CD4-positive, alpha-beta T cell (primary cell): Measurements from ENCODE around the gene BTBD18. TPM values are rescaled to one million over a fixed set of nuclear protein-coding genes. Genes with fewer than 3 reads are reported as not detected.

Experiments used
- ATAC-seq: fragments of 200-7000 bp; cut with Tn5 transposase; one replicate; pipeline ENCODE4 v1.10.0; 2022; ENCODE audit warnings: mild to moderate bottlenecking; ENCODE audit not compliant: poor library complexity
- CTCF ChIA-PET: fragments of 350-600 bp; sonication (Branson Sonifier 250); formaldehyde crosslinking; loops from one replicate; lab custom pipeline; 2021; ENCODE audit warnings: antibody characterized with exemption, inconsistent platforms; lab: Charles Lee
- POLR2A ChIA-PET: fragments of 350-600 bp; sonication (Branson Sonifier 250); formaldehyde crosslinking; loops from one replicate; lab custom pipeline; 2021; ENCODE audit warnings: antibody characterized with exemption, inconsistent platforms; lab: Charles Lee
- DNase-seq, 14 experiments: peaks; one replicate each; pipeline ENCODE4 v3.0.0-alpha.2; 2013 to 2020; ENCODE audit warnings: mixed read lengths in 2 of 14
- H3K27ac ChIP-seq, 2 donors: one replicate each; pipeline versions ENCODE4 v1.5.1 to v1.7.0; 2013; ENCODE audit warnings: low read length in 2 of 2, low read depth in 1 of 2, mild to moderate bottlenecking in 1 of 2
- H3K27me3 ChIP-seq, 2 experiments: 1 replicate in 1 of 2; 2 replicates in 1 of 2; pipeline versions ENCODE4 v1.6.1 to v1.7.0; 2013; ENCODE audit warnings: low read length in 2 of 2, control low read depth in 1 of 2, mild to moderate bottlenecking in 1 of 2, moderate library complexity in 1 of 2; ENCODE audit not compliant: insufficient read depth in 2 of 2, control insufficient read depth in 1 of 2
- H3K36me3 ChIP-seq: one replicate; pipeline ENCODE4 v1.6.1; 2013; ENCODE audit warnings: low read length, control low read depth; ENCODE audit not compliant: insufficient read depth
- H3K4me1 ChIP-seq: one replicate; pipeline ENCODE4 v1.6.1; 2013; ENCODE audit warnings: low read length, control low read depth; ENCODE audit not compliant: insufficient read depth
- H3K4me3 ChIP-seq: one replicate; pipeline ENCODE4 v1.5.1; 2013; ENCODE audit warnings: mild to moderate bottlenecking, low read length, moderate library complexity
- H3K9me3 ChIP-seq, 2 experiments: 1 replicate in 1 of 2; 2 replicates in 1 of 2; pipeline versions ENCODE4 v1.6.1 to v1.7.0; 2013; ENCODE audit warnings: low read length in 2 of 2, mild to moderate bottlenecking in 2 of 2, control low read depth in 1 of 2, moderate library complexity in 1 of 2; ENCODE audit not compliant: control insufficient read depth in 1 of 2, insufficient read depth in 1 of 2
- H3K27ac Mint-ChIP-seq: one replicate; pipeline ENCODE4 v1.8.0; 2020; ENCODE audit warnings: mixed read lengths
- H3K27me3 Mint-ChIP-seq: one replicate; pipeline ENCODE4 v1.8.0; 2021; ENCODE audit warnings: mixed read lengths
- H3K36me3 Mint-ChIP-seq: one replicate; pipeline ENCODE4 v1.8.0; 2021; ENCODE audit warnings: low read depth, mixed read lengths
- H3K4me1 Mint-ChIP-seq: one replicate; pipeline ENCODE4 v1.8.0; 2021; ENCODE audit warnings: low read depth, mixed read lengths
- H3K4me3 Mint-ChIP-seq: one replicate; pipeline ENCODE4 v1.8.0; 2020; ENCODE audit warnings: mild to moderate bottlenecking, mixed read lengths
- H3K9me3 Mint-ChIP-seq: one replicate; pipeline ENCODE4 v1.8.0; 2020; ENCODE audit warnings: mixed read lengths
- intact Hi-C, 2 experiments: fragments of 100-400 bp; cut with DNase I in 1 of 2; cut with micrococcal nuclease in 1 of 2; formaldehyde crosslinking; loops; one replicate each; pipeline versions ENCODE4 v1.15.1 to v1.9.0; 2023 to 2025; cut with DNase I, micrococcal nuclease
- total RNA-seq, 174 experiments: library from RNA in 2 of 174; stranded (reverse) in 2 of 174; gene quantifications; one replicate each; pipeline ENCODE4 v1.2.3 and lab custom pipeline; 2021 to 2026
- TF ChIP-seq, protein P1 (sequence below): fragments of 200-600 bp; IDR thresholded peaks from one replicate; pipeline ENCODE4 v1.8.0; 2022; ENCODE audit warnings: antibody characterized with exemption, mild to moderate bottlenecking

Gene BTBD18
- total RNA-seq, 2 experiments from 2014 or later, result not detected

- no peak overlapping the region for H3K27ac ChIP-seq
- Mint-ChIP-seq H3K4me1 (peaks cover 12% of the 10 kb centered on the region), H3K9me3 (no peaks in the 10 kb centered on the region), H3K4me3 (no peak overlapping the region), H3K27me3 (no peaks in the 10 kb centered on the region), H3K27ac (no peak overlapping the region), H3K36me3 (peaks cover 55% of the 10 kb centered on the region)
- no peaks in the 10 kb centered on the region for H3K4me1 ChIP-seq
- TF ChIP-seq, protein P1, sequence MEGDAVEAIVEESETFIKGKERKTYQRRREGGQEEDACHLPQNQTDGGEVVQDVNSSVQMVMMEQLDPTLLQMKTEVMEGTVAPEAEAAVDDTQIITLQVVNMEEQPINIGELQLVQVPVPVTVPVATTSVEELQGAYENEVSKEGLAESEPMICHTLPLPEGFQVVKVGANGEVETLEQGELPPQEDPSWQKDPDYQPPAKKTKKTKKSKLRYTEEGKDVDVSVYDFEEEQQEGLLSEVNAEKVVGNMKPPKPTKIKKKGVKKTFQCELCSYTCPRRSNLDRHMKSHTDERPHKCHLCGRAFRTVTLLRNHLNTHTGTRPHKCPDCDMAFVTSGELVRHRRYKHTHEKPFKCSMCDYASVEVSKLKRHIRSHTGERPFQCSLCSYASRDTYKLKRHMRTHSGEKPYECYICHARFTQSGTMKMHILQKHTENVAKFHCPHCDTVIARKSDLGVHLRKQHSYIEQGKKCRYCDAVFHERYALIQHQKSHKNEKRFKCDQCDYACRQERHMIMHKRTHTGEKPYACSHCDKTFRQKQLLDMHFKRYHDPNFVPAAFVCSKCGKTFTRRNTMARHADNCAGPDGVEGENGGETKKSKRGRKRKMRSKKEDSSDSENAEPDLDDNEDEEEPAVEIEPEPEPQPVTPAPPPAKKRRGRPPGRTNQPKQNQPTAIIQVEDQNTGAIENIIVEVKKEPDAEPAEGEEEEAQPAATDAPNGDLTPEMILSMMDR, result no peak
- H3K4me3 ChIP-seq, result no peak overlapping the region
- intact Hi-C loops, result no loop called here
- ATAC-seq (no peak), DNase-seq (no peak)
- H3K27me3 ChIP-seq, result no peaks in the 10 kb centered on the region
- no peaks in the 10 kb centered on the region for H3K9me3 ChIP-seq
- CTCF ChIA-PET, result interaction anchor here (3.3 kb wide), 1 partner anchor 96 kb away, joined by 12 read pairs; no protein-coding TSS in a partner anchor
- H3K36me3 ChIP-seq, result peaks cover 33% of the 10 kb centered on the region
- POLR2A ChIA-PET, result interaction anchor here (1.5 kb wide), 1 partner anchor 137 kb away, joined by 3 read pairs; the partner anchor contains the start of gene UBE2L6
These were observed 46.7 kb downstream of the BTBD18 start for GRCh38 chr11:57704932-57705331.

GRCh38 chr11:57703341-57703740 is 48.3 kb downstream of the BTBD18 start:
- no peaks in the 10 kb centered on the region for H3K4me1 ChIP-seq
- ChIA-PET CTCF (interaction anchor here (3.3 kb wide), 1 partner anchor 97 kb away, joined by 12 read pairs; no protein-coding TSS in a partner anchor), POLR2A (interaction anchor here (0.9 to 1.5 kb wide), 3 partner anchors 9 to 135 kb away, joined by 3 read pairs; partner anchors contain the start of genes MED19, TMX2 and UBE2L6)
- intact Hi-C loops, result no loop called here
- H3K9me3 ChIP-seq, result no peaks in the 10 kb centered on the region
- Mint-ChIP-seq H3K36me3 (peaks cover 67% of the 10 kb centered on the region), H3K27me3 (no peaks in the 10 kb centered on the region), H3K27ac (no peak overlapping the region), H3K9me3 (no peaks in the 10 kb centered on the region), H3K4me3 (no peak overlapping the region), H3K4me1 (peaks cover 4% of the 10 kb centered on the region)
- peaks cover 44% of the 10 kb centered on the region for H3K36me3 ChIP-seq
- no peaks in the 10 kb centered on the region for H3K27me3 ChIP-seq
- TF ChIP-seq, protein P1, result no peak
- no peak overlapping the region for H3K27ac ChIP-seq
- DNase-seq (no peak), ATAC-seq (no peak)
- no peak overlapping the region for H3K4me3 ChIP-seq

DNA sequence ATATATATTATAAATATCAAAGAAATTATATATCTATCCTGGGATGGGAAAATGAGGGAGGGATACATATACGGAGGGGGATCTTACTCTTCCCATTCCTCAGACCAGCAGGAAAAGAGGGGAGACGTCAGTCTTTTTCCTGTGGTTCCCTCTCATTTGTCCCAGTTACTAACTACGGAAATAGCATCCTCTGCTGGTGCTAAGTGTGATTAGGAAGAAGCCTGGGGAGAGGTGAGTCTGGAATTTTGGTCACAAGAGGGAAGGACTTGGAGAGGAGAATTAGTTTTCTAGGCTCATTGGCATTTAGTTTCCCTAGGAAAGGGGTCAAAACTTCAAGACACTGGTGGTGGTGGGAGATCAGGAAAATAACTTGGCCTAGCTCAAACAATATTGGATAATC is 51.2 kb downstream of the BTBD18 start:
- no peaks in the 10 kb centered on the region for H3K27me3 ChIP-seq
- H3K4me3 Mint-ChIP-seq, result no peak overlapping the region
- peaks cover 79% of the 10 kb centered on the region for H3K36me3 Mint-ChIP-seq
- ATAC-seq, result no peak
- intact Hi-C loops, result no loop called here
- no peaks in the 10 kb centered on the region for H3K9me3 ChIP-seq
- H3K27ac Mint-ChIP-seq, result no peak overlapping the region
- POLR2A ChIA-PET, result interaction anchor here (0.7 kb wide), 1 partner anchor 12 kb away, joined by 3 read pairs; the partner anchor contains the start of gene MED19
- H3K27ac ChIP-seq, result no peak overlapping the region
- H3K27me3 Mint-ChIP-seq, result no peaks in the 10 kb centered on the region
- no peaks in the 10 kb centered on the region for H3K4me1 Mint-ChIP-seq
- TF ChIP-seq, protein P1, result no peak
- no peaks in the 10 kb centered on the region for H3K9me3 Mint-ChIP-seq
- no peak overlapping the region for H3K4me3 ChIP-seq
- peaks cover 62% of the 10 kb centered on the region for H3K36me3 ChIP-seq
- no peaks in the 10 kb centered on the region for H3K4me1 ChIP-seq
- no peak for DNase-seq
- CTCF ChIA-PET, result no interaction called here
